ENCODE data around the gene MSANTD2. TPM values are rescaled to one million over a fixed set of nuclear protein-coding genes. Genes with fewer than 3 reads are reported as not detected.

MSANTD2 gene
- total and polyA plus RNA-seq, 4 experiments from 2014 or later, result 2.4 to 26.3 (median 15.9) TPM

DNA sequence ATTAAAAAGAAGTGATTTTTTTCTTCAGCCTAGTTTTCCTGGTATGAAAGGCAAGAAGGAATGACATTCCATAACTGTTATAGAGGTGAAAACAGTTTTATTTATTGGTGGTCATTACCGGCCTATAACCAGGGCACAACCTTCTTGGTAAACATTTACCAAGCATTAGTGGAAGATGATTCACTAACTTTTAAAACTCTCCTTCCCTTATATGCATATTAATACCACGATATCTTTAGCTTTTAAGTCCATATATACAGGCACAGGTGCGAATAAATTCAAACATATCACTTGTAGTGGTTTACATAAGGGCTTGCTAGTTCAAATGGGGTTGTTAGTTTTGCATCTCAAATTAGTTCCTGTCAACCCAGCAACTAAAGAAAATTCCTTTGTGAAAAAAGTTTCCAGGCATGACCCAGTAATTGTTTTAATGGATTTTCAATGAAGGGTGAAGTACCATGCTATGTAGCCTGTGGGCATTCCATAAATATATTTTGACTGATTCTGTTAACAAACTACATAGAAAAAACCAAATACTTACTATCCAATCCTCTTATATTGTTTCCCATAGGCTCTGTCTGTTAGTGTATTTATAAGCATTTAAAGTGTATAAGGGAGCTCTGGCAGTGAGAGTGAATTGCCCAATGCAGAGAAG, 34.4 kb upstream of the MSANTD2 start:
- Histone ChIP-seq H3K36me3 (ENCODE audit: insufficient read depth, low read length) (no peaks in the 10 kb centered on the region), H3K27ac (ENCODE audit: low read depth, low read length) (no peak overlapping the region), H3K4me3 (ENCODE audit: low read length in 2 of 2) (no peak overlapping the region), H3K4me1 (ENCODE audit: insufficient read depth, low read length) (peaks cover 7% of the 10 kb centered on the region), H3K27me3 (ENCODE audit: insufficient read depth, low read length) (peaks cover 15% of the 10 kb centered on the region), H3K9me3 (ENCODE audit: control insufficient read depth in 1 of 2, low read length in 2 of 2) (no peaks in the 10 kb centered on the region)
- no peaks in the 10 kb centered on the region for H3K36me3 Mint-ChIP-seq
- H3K27me3 Mint-ChIP-seq, result peaks cover 21 to 49% of the 10 kb centered on the region in 2 donors
- POLR2A ChIA-PET (ENCODE audit: partially characterized antibody), result no interaction called here
- no peaks in the 10 kb centered on the region for H3K9me3 Mint-ChIP-seq
- CTCF ChIA-PET (ENCODE audit: partially characterized antibody), result interaction anchor here (0.5 to 9.8 kb wide), 4 partner anchors 37 to 799 kb away, joined by 3 to 166 read pairs (median 64); partner anchors contain the start of genes MSANTD2, SIAE and SPA17
- H3K4me1 Mint-ChIP-seq, result peaks cover 4 to 12% (median 9%) of the 10 kb centered on the region in 4 donors
- no peak overlapping the region for H3K27ac Mint-ChIP-seq
- no peak overlapping the region for H3K4me3 Mint-ChIP-seq
- no peak for DNase-seq
- intact Hi-C loops (cut with micrococcal nuclease), result no loop called here

DNA sequence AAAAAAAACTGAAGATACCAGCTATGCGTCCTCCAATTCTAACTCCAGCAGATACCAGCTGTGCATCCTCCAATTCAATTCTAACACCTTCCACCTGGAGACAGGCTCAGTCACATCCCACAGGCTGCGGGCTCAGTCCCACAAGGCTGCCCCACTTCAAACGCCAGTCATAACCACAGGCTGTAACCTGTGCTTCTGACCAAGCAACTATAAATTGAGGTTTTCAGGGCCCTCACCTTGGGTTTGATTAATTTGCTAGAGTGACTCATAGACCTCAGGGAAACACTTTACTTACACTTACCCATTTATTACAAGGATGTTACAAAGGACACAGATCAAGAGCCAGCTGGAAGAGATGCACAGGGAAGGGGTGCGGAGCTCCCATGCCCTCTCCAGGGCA, 32.4 kb upstream of the MSANTD2 start:
- H3K27me3 ChIP-seq (ENCODE audit: insufficient read depth, low read length), result peaks cover under 1% of the 10 kb centered on the region
- Mint-ChIP-seq H3K27ac (no peak overlapping the region), H3K9me3 (no peaks in the 10 kb centered on the region), H3K4me1 (peaks cover 4 to 12% (median 9%) of the 10 kb centered on the region in 4 donors), H3K4me3 (no peak overlapping the region), H3K36me3 (no peaks in the 10 kb centered on the region), H3K27me3 (peaks cover 7 to 40% of the 10 kb centered on the region in 2 donors)
- no peak for DNase-seq
- POLR2A ChIA-PET (ENCODE audit: partially characterized antibody), result interaction anchor here (1.2 kb wide), 1 partner anchor 32 kb away, joined by 5 read pairs; the partner anchor contains the start of gene MSANTD2
- no peaks in the 10 kb centered on the region for H3K9me3 ChIP-seq (ENCODE audit: control insufficient read depth in 1 of 2, low read length in 2 of 2)
- no peak overlapping the region for H3K4me3 ChIP-seq (ENCODE audit: low read length in 2 of 2)
- H3K4me1 ChIP-seq (ENCODE audit: insufficient read depth, low read length), result peaks cover 5% of the 10 kb centered on the region
- CTCF ChIA-PET (ENCODE audit: partially characterized antibody), result interaction anchor here (1.1 to 9.8 kb wide), 7 partner anchors 11 to 187 kb away, joined by 3 to 166 read pairs (median 3); partner anchors contain the start of genes MSANTD2, SIAE and SPA17
- intact Hi-C loops (cut with micrococcal nuclease), result no loop called here
- no peaks in the 10 kb centered on the region for H3K36me3 ChIP-seq (ENCODE audit: insufficient read depth, low read length)
- H3K27ac ChIP-seq (ENCODE audit: low read depth, low read length), result no peak overlapping the region

DNA sequence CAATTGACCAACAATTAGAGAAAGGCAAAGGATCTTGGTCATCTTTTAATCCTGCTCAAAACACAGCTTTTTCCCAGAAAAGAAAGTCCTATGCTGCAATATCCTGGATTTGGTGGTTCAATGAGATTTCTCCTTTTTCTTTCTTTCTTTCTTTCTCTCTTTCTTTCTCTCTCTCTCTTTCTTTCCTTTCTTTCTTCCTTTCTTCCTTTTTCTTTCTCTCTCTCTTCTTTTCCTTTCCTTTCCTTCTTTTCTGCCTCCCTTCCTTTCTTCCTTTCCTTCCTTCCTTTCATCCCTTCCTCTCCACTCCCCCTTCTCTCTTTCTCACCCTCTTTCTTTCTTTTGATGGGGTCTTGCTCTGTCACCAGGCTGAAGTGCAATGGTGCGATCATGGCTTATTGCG, 31.7 kb upstream of the MSANTD2 start:
- Histone ChIP-seq H3K27me3 (ENCODE audit: insufficient read depth, low read length) (no peaks in the 10 kb centered on the region), H3K9me3 (ENCODE audit: control insufficient read depth in 1 of 2, low read length in 2 of 2) (no peaks in the 10 kb centered on the region), H3K27ac (ENCODE audit: low read depth, low read length) (no peak overlapping the region), H3K4me3 (ENCODE audit: low read length in 2 of 2) (no peak overlapping the region), H3K36me3 (ENCODE audit: insufficient read depth, low read length) (no peaks in the 10 kb centered on the region), H3K4me1 (ENCODE audit: insufficient read depth, low read length) (peaks cover 5% of the 10 kb centered on the region)
- Mint-ChIP-seq H3K36me3 (no peaks in the 10 kb centered on the region), H3K27me3 (peaks cover 9 to 37% of the 10 kb centered on the region in 2 donors), H3K4me1 (peaks cover 2 to 6% (median 5%) of the 10 kb centered on the region in 4 donors), H3K4me3 (peak overlapping the region in 1 of 8 donors; percentile 7), H3K9me3 (no peaks in the 10 kb centered on the region), H3K27ac (no peak overlapping the region)
- no peak for DNase-seq
- intact Hi-C loops (cut with micrococcal nuclease), result no loop called here
- POLR2A ChIA-PET (ENCODE audit: partially characterized antibody), result no interaction called here
- CTCF ChIA-PET (ENCODE audit: partially characterized antibody), result interaction anchor here (1.3 to 9.8 kb wide), 4 partner anchors 10 to 161 kb away, joined by 3 to 166 read pairs (median 50); partner anchors contain the start of genes MSANTD2, SIAE and SPA17

DNA sequence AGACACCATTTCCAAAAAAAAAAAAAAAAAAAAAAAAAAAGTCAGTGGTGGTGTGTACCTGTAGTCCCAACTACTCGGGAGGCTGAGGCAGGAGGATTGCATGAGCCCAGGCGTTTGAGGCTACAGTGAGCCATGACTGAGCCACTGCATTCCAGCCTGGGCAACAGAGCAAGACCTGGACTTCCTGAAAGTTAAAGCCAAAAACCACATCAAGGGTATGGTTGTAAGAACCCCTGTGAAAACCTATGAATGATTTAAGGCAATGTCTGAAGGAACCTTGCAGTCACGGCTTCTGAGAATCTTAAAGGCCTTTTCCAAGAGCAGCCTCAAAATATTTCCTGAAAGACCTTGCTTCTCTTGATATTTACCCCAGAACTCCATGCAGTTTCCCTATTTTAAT, 30.5 kb upstream of the MSANTD2 start:
- H3K27me3 Mint-ChIP-seq, result peaks cover 11 to 32% of the 10 kb centered on the region in 2 donors
- DNase-seq, result no peak
- no peaks in the 10 kb centered on the region for H3K4me1 Mint-ChIP-seq
- no peaks in the 10 kb centered on the region for H3K9me3 Mint-ChIP-seq
- Histone ChIP-seq H3K27me3 (ENCODE audit: insufficient read depth, low read length) (no peaks in the 10 kb centered on the region), H3K4me1 (ENCODE audit: insufficient read depth, low read length) (no peaks in the 10 kb centered on the region), H3K9me3 (ENCODE audit: control insufficient read depth in 1 of 2, low read length in 2 of 2) (no peaks in the 10 kb centered on the region), H3K4me3 (ENCODE audit: low read length in 2 of 2) (no peak overlapping the region), H3K27ac (ENCODE audit: low read depth, low read length) (no peak overlapping the region), H3K36me3 (ENCODE audit: insufficient read depth, low read length) (no peaks in the 10 kb centered on the region)
- ChIA-PET CTCF (ENCODE audit: partially characterized antibody) (interaction anchor here (0.7 kb wide), 1 partner anchor 12 kb away, joined by 3 read pairs; no protein-coding TSS in a partner anchor), POLR2A (ENCODE audit: partially characterized antibody) (no interaction called here)
- H3K27ac Mint-ChIP-seq, result no peak overlapping the region
- no peaks in the 10 kb centered on the region for H3K36me3 Mint-ChIP-seq
- intact Hi-C loops (cut with micrococcal nuclease), result no loop called here
- no peak overlapping the region for H3K4me3 Mint-ChIP-seq

DNA sequence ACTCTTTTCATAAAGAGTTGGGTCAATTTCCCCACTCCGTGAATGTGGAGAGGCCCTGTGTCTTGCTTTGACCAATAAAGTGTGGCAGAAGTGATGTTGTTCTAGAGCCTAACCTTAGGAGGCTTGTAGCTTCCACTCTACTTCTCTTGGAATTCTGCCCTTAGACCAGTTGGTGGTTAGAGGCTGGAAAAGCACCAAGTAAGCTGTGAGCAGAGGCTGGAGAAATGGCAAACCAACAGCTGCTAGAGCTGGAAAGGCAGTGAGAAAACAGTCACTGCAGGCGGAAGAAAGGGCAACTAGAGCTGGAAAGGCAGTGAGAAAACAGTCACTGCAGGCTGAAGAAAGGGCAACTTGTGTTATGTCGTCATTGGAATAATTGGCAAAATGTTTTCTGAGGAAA, 29.8 kb upstream of the MSANTD2 start:
- CTCF ChIA-PET (ENCODE audit: partially characterized antibody), result interaction anchor here (0.7 to 1.2 kb wide), 2 partner anchors 11 to 29 kb away, joined by 3 read pairs; no protein-coding TSS in a partner anchor
- no peak for DNase-seq
- no peak overlapping the region for H3K27ac Mint-ChIP-seq
- Histone ChIP-seq H3K9me3 (ENCODE audit: control insufficient read depth in 1 of 2, low read length in 2 of 2) (no peaks in the 10 kb centered on the region), H3K27me3 (ENCODE audit: insufficient read depth, low read length) (no peaks in the 10 kb centered on the region), H3K4me1 (ENCODE audit: insufficient read depth, low read length) (no peaks in the 10 kb centered on the region), H3K4me3 (ENCODE audit: low read length in 2 of 2) (no peak overlapping the region), H3K36me3 (ENCODE audit: insufficient read depth, low read length) (no peaks in the 10 kb centered on the region), H3K27ac (ENCODE audit: low read depth, low read length) (no peak overlapping the region)
- H3K27me3 Mint-ChIP-seq, result peaks cover 11 to 30% of the 10 kb centered on the region in 2 donors
- H3K9me3 Mint-ChIP-seq, result no peaks in the 10 kb centered on the region
- H3K4me1 Mint-ChIP-seq, result no peaks in the 10 kb centered on the region
- POLR2A ChIA-PET (ENCODE audit: partially characterized antibody), result no interaction called here
- intact Hi-C loops (cut with micrococcal nuclease), result no loop called here
- H3K4me3 Mint-ChIP-seq, result no peak overlapping the region
- no peaks in the 10 kb centered on the region for H3K36me3 Mint-ChIP-seq

DNA sequence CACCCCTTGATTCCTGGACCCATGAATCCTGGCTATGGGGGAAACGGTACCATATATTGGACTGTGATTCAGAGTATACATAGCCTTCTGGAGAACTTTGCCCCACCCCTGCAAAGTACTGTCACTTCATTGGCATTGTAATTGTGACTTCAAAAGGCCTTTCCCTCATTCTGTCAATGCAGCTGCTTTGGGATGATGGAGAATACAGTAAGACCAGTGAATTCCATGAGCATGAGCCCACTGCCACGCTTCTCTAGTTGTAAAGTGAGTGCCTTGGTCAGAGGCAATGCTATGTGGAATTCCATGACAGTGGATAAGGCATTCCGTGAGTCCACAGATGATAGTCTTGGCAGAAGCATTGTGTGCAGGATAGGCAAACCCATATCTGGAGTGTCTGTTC, 25.7 kb upstream of the MSANTD2 start:
- Histone ChIP-seq H3K36me3 (ENCODE audit: insufficient read depth, low read length) (no peaks in the 10 kb centered on the region), H3K27me3 (ENCODE audit: insufficient read depth, low read length) (no peaks in the 10 kb centered on the region), H3K9me3 (ENCODE audit: control insufficient read depth in 1 of 2, low read length in 2 of 2) (no peaks in the 10 kb centered on the region), H3K4me1 (ENCODE audit: insufficient read depth, low read length) (no peaks in the 10 kb centered on the region), H3K4me3 (ENCODE audit: low read length in 2 of 2) (no peak overlapping the region), H3K27ac (ENCODE audit: low read depth, low read length) (no peak overlapping the region)
- Mint-ChIP-seq H3K27ac (no peak overlapping the region), H3K36me3 (no peaks in the 10 kb centered on the region), H3K27me3 (peaks cover 21 to 45% of the 10 kb centered on the region in 2 donors), H3K4me1 (no peaks in the 10 kb centered on the region), H3K9me3 (no peaks in the 10 kb centered on the region), H3K4me3 (no peak overlapping the region)
- intact Hi-C loops (cut with micrococcal nuclease), result no loop called here
- CTCF ChIA-PET (ENCODE audit: partially characterized antibody), result interaction anchor here (1.1 kb wide), 1 partner anchor 61 kb away, joined by 3 read pairs; no protein-coding TSS in a partner anchor
- POLR2A ChIA-PET (ENCODE audit: partially characterized antibody), result no interaction called here
- DNase-seq, result no peak

DNA sequence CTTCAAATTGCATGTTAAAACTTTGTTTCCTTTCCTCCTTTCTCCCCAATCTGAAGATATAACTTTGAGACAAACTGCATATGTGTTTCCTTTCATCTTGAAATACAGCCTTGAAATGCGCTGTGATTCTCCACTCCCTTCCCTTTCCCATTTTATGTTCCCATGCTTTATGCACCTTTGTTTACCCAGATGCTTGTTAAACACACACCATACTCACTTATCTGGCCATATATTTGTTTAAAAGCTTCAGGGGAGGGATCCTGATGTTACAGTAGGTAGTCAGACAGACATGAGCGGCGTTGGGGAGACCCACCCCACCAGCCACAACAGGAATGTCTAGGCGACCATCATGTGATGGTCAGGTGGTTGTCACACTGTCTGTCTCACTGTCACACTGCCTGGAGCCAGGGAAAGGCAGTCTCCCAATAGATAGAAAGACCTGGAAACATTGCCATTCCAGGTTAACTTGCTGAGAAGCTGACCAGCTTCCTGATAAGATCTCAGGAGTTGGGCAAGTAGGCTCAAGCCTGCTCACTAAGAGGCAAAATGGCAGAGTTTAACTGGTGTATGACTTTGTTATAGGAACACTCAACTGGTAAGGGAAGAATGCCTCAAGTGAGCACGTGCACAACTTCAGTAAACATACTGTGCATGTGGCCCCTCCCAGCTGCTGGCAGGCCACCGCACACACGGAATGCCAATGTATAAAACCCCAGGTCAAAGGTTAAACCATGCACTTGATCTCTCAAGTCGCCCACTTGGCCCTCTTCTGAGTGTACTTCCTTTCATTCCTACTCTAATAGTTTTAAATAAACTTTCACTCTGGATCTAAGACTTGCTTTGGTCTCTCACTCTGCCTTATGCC, 23.5 kb upstream of the MSANTD2 start:
- no peak overlapping the region for H3K4me3 ChIP-seq (ENCODE audit: low read length in 2 of 2)
- H3K36me3 ChIP-seq (ENCODE audit: insufficient read depth, low read length), result no peaks in the 10 kb centered on the region
- Mint-ChIP-seq H3K9me3 (no peaks in the 10 kb centered on the region), H3K27ac (no peak overlapping the region), H3K4me1 (no peaks in the 10 kb centered on the region), H3K4me3 (no peak overlapping the region), H3K36me3 (no peaks in the 10 kb centered on the region), H3K27me3 (peaks cover 26 to 45% of the 10 kb centered on the region in 2 donors)
- H3K27me3 ChIP-seq (ENCODE audit: insufficient read depth, low read length), result no peaks in the 10 kb centered on the region
- H3K27ac ChIP-seq (ENCODE audit: low read depth, low read length), result no peak overlapping the region
- POLR2A ChIA-PET (ENCODE audit: partially characterized antibody), result no interaction called here
- no peaks in the 10 kb centered on the region for H3K4me1 ChIP-seq (ENCODE audit: insufficient read depth, low read length)
- no peak for DNase-seq
- intact Hi-C loops (cut with micrococcal nuclease), result no loop called here
- CTCF ChIA-PET (ENCODE audit: partially characterized antibody), result interaction anchor here (0.7 to 1.4 kb wide), 2 partner anchors 9 to 13 kb away, joined by 3 to 4 read pairs; no protein-coding TSS in a partner anchor
- H3K9me3 ChIP-seq (ENCODE audit: control insufficient read depth in 1 of 2, low read length in 2 of 2), result no peaks in the 10 kb centered on the region
